GM21737 (cell line): ENCODE results near the gene MTHFR.
"Not testable (repeated sequence)": the region's sequence is repeated elsewhere in the genome, so short reads cannot be mapped to it uniquely, and the experiment has no call there.

Experiments used
- ATAC-seq: cut with Tn5 transposase; IDR thresholded peaks from one replicate; pipeline ENCODE4 v1.9.1; 2021; ENCODE audit warnings: mild to moderate bottlenecking, moderate library complexity; ENCODE audit not compliant: unreplicated experiment

MTHFR gene

DNA sequence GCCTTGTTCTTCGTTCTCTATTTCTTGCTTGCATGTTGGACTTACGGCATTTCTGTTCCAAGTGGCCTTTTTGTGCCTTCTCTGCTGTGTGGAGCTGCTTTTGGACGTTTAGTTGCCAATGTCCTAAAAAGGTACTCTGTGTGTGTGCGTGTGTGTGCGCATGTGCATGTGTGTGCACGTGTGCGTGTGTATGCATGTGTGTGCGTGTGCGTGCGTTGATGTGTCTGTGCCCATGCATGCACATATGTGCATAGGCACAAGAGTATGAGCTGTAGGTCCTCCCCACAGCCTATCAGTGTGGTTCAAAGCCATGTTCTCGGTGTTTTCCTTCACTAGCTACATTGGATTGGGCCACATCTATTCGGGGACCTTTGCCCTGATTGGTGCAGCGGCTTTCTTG, 28.1 kb upstream of the MTHFR start:
- no peak for ATAC-seq

DNA sequence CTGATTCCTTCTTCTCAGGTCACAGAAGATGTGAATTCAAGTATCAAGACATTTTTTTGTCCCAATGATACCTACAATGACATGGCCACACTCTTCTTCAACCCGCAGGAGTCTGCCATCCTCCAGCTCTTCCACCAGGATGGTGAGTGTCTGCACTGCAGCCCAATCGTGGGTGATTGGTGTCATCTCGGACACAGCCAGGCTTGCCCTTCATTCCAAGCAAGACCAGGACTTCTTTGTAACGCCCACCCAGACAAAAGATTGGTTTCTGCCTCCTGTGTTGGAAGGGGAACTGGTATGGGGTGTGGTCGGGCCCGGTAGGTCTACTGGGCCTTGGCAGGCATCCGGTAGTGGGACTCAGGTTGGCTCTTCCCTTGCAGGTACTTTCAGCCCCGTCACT, 27.7 kb upstream of the MTHFR start:
- no peak for ATAC-seq

DNA sequence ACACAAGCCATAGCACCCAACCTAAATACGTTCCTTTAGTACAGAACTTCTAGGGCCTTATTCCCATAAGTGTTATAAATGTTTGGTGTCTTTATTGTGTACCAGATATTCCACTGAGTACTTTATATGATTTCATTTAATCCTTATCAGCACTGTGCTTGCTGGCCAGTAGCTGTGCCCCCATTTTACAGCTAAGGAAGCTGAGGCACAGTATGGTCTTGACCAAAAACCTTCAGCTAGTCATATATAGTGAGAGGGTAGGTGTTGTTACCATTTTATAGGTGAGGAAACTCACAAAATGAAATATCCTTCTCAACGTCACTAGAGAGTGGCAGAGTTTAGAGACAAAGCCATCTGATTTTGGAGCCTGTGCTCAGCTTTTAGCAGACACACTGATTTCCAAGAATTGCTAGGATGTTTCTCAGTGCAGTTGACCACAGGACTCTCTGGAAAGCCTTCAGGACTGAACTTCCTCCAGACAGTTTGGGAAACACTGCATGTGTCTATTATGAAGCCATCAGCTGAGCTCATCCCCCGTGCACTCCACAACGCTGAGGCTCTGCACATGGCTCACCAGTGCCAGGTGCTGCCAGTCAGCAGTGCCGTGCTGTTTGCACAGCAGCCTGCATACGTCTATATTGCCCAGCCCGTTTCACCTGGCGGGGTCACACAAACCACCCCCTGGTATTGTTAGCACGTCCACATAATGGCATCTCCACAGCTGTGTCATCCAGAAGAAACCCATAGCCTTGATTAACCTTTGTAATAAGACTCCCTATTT, 26.4 kb upstream of the MTHFR start:
- no peak for ATAC-seq

DNA sequence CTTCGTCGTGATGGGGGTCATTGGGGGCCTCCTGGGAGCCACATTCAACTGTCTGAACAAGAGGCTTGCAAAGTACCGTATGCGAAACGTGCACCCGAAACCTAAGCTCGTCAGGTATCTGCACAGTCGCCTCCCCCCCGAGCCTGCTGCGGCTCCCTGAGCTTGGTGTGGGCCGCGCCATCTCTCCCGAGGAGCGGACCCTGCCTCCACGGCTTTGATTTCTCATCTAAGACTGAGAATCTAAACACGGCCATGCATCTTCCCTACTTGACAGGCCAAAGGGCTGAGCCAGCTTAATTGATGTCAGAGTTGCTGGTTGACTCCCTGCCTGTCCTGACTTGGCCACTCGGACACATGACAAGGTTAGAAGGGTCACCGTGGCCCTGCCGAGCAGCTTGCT, 22.7 kb upstream of the MTHFR start:
- no peak for ATAC-seq

DNA sequence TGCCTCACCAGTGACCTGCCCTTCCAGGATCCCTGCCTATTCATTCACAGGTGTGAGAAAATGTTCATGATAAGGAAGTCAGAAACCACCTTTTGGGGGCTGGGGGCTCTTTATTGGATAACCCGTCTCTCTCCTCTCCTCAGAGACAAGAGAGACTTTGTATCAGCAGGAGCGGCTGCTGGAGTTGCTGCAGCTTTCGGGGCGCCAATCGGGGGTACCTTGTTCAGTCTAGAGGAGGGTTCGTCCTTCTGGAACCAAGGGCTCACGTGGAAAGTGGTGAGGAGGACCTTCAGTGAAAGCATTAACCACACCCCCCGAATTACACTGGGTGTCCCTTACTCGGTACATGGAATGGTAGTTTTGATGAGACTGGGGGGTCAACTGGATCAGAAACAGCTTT, 21.2 kb upstream of the MTHFR start:
- ATAC-seq: no peak

DNA sequence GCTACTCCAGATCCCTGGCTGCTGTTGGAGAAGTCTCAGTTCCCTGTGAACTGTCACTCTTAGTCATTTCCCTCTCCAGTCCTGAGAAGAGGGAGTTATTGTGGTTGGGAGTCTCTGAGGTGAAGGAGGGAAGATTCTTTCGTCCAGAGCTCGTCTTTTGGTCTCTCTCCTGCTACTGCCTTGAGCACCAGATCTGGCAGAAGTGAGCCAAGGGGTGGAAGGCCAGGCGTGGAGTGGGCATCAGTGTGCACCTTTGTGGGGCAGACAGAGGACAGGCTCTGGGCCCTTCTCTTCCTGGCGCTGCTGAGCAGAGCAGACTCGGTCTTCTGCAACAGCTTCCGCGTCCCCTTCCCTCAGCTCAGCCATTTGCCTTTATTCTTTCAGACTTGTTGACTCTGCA, 19.4 kb upstream of the MTHFR start:
- ATAC-seq: no peak

DNA sequence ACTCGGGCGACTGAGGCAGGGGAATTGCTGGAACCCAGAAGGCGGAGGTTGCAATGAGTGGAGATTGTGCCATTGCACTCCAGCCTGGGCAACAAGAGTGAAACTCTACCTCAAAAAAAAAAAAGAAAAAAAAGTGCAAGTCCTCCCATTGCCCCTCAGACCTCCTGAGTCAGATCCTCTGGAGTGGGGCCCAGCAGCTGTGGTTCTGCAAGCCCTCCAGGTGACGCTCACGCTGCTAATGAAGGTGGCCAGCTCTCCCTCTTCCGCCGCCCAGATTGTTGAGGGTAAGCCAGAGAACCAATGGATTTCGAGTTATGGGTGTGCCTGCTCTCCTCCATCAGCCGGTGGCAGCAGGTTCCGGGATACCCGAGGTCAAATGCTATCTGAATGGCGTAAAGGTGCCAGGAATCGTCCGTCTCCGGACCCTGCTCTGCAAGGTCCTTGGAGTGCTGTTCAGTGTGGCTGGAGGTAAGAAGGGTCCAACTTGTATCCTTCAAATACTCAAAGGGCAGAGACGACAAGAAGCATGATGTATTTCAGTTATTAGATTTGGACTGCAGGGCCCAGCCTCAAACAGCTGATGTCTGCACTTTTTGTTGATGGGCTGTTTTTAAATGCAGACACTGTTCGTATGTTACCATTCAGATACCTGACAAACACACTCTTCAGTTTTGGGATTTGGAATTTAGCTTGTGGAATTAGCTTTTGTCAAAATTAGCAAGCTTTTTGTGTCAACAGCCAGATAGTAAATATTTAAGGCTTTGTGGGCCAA, 17.8 kb upstream of the MTHFR start:
- ATAC-seq: no peak

DNA sequence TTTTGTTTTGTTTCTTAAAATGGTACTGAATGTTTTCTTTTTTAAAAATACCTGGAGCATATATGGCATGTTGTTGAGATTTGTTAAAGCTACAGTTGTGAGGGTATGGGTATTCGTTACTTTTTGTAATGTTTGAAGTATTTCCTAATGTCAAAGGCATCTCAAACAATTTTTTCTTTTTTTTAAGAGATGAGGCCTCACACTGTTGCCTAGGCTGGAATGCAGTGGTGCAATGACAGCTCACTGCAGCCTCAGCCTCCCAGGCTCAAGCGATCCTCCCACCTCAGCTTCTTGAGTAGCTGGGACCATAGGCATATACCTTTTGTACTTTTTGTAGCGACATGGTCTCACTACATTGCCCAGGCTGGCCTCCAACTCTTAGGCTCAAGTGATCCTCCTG, 16.3 kb upstream of the MTHFR start:
- ATAC-seq: no peak

DNA sequence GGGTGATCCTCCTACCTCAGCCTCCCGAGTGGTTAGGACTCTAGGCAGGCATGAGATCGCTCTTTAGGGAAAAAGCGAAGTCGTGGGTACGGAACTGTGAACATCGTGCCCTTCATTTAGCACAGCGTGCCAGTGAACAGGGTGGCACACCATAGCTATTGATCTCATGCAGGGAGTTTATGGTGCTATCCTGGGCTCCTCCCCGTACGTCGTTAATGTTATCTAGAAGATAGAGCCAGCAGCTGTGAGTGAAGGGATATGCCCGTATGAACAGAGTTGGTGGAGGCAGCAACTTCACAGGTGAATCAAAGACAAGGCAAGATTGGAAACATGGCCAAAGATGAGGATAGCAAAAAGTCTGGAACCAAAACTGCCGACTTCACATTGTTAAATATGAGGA, 11.4 kb upstream of the MTHFR start:
- ATAC-seq: no peak

DNA sequence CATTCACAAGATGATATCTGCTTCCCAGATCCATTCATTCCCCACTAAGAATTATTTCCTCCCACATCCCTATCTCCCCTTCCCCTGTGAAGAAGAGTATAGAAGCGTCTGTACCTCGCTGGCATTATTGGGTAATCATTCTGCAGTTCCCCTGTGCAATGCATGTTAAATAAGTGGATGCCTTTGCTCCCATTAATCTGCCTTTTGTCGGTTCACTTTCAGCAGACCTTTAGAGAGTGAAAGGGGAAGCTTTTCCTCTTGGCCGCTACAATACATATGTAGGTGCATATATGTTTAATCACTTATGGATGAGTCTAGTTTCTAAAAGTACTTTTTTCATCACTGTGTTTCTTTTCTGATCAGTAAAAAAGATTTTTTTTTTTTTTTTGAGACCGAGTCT, 7.3 kb upstream of the MTHFR start:
- no peak for ATAC-seq

DNA sequence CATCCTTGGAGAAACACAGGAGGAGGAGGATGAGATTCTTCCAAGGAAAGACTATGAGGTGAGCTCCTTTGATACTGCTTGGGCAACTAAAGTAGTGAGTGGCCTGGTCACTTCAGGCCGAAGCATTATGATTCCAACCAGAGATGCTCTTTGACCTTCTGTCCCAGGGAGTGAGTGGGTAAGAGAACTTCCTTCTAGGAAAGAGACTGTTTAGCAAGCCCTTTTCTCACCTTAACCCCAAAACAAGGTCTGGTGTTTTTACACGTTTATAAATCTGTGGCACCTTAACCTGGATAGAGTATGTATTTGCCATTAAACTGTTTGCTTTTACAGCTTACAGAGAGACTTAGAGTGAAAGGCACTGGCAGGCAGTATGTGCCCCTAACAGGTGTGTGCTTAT, 1.4 kb upstream of the MTHFR start:
- no peak for ATAC-seq

DNA sequence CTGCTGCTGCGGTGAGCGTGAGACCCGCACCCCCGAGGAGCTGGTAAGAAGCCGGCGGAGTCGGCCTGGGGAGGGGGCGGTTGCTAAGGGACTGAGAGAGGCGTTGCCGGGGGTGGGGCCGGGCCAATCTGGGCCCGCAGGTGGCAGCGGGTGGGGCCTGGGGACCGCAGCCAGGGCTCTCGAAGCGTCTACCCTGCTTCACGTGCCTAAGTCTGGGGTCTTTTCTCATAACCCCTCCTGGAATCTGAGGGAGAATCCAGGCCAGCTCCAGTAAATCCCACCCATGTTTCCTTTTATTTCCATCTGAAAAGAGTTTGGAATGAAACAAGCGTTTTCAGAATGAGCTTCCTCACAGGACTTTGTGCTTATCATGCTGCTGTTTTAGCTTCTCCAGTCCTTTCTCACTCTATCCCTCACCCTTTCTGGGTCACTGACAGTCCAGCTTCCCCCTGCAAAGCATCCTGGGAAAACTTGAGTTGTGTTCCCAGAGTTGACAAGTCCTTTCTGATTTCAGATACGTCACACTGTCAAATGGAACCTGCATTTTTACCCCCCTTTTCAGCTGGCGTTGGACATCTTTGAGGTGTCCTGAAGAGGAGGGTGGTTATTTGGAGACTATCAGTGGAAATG, 658 bp upstream of the MTHFR start:
- peak; percentile 39 for ATAC-seq

DNA sequence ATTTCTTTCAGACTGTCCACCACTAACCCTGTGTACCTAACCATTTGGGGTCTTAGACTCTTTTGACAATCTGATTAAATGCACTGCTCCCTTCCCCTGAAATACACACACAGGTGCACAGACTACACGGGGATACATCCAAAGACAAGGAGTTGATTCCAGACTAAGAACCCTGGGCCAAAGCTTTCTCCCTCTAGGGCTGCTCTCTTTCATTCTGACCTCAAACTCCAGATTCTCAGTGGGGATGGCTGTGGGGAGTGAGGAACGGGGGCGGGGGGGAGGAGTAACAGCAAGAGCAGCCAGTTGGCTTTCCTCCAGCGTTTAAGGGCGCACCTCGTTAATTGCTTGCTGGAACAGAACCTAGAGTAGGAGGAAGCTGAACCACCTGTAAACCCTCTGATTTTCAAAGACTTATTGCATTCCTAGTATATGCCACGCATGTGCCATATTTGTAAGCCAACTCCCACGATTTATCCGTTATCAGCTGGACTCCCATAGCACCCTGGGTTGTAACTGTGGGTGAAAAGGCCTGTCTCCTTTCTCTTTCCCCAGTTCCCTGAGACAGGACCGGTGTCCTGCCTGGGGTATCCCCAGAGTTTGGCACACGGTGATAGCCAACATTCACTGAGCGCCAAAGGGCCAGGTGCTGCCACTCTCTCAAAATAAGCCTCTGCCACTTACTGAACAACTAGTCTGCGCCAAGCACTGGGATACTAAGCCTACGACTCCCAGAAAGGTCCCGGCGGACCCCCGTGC, 920 bp downstream of the MTHFR start:
- ATAC-seq: no peak

DNA sequence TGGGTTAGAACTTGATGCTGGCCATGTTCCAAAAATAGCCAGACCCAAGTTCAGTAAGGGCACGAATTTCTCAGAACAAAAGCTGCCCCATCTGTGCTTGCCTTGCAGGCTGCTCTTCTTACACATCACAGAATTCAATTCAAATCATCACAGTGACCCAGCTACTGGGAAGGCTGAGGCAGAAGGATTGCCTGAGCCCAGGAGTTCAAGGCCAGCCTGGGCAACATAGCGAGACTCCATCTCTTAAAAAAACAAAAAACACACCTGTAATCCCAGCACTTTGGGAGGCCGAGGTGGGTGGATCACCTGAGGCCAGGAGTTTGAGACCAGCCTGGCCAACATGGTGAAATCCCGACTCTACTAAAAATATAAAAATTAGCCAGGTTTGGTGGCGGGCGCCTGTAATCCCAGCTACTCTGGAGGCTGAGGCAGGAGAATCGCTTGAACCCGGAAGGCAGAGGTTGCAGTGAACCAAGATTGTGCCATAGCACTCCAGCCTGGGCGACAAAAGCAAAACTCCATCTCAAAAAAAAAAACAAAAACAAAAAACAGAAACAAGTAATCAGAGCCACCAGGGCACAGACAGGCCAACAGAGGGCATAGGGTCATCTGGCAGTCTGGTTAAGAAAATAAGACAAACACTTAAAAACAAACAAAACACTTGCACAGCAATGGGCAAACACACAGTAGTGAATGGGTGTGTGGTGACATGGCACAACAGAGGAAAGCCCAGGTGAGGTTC, 1.7 kb downstream of the MTHFR start:
- ATAC-seq: not testable (repeated sequence)

DNA sequence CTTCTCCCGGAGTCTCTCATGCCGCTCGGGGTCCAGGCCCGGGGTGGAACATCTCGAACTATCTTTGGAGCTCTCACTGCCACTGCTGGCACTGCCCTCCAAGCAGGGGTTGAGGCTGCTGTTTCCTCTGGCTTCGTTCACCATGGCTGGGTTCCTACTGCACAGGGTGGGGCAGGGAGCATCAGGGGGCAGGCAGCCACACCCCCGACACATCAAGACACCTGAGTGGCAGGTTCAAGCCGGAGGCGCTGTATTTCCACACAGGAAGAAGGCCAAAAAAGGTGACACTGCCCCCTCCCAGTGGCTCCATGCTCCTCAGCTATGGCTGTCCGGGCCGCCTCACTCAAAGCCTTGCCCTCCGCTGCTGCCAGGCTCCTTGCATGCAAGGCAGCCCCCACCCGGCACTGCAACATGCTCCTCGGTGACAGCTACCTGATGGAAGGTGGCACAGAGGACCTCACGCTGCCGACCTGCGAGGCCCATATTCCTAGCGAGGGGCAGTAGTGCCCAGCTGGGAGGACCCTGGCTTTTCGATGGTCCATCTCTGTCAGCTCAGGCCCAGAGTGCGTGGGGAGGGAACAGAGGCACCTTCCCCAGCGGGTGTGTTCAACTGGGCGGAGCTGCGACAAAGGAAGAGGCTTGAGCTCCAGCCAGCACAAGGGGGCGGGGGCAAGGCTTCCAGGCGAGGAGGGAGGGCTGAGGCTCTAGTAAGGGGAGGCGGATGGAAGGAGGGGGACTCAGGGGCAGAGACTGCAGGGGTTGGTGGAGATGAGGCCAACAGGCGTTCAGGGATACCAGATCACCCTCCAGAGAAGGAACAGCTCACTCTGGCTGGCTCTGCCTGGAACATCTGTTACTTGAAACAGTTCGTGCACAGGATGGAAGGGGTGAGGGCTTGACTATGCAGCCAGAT, 2.5 kb downstream of the MTHFR start:
- ATAC-seq: peak; percentile 28

DNA sequence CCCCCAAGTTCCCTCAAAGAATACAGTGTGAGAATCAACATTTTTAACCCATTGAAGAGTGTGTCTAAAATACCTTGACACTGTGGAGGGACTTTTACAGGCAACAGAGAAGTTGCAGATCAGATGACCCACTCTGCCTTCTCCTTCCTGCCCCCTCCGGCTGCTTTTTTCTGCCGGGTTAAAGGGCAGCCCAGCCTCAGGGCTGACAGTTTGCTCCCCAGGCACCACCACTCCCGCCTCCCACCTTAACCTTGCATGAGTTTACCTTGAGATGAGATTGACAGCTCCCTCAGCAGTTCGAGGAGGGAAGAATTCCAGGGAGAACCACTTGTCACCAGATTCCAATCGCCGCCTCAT, 3.2 kb downstream of the MTHFR start:
- no peak for ATAC-seq

DNA sequence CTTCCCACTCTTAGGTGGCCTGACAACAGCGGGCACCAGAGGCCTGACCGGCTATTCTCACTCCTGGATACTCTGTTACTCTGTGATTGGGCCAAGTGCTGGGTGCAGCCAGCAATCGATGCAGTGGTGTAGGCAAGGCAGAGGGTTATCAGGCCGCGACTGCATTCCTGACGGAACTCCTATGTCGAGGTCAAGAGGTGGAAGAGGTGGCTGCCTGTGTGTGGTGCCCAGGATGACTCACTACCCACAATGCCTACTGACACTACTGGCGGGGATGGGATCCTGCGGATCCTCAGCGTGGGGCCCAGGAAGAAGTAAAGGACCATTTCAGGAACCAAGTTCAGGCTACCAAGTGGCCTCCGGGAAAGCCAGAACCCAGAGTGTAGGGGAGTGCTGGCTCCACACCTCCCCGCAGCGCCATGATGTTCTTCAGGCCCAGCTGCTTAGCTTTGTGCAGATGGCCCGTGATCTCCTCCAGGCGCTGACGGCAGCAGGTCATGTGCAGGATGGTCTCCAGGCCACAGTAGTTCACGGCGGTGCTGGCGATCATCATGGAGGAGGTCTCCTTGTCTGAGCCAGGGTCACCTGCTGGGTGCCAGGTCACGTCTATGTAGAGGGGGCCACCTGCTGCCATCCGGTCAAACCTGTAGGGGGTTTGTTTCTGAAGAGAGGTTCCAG, 4.9 kb downstream of the MTHFR start:
- ATAC-seq: no peak

DNA sequence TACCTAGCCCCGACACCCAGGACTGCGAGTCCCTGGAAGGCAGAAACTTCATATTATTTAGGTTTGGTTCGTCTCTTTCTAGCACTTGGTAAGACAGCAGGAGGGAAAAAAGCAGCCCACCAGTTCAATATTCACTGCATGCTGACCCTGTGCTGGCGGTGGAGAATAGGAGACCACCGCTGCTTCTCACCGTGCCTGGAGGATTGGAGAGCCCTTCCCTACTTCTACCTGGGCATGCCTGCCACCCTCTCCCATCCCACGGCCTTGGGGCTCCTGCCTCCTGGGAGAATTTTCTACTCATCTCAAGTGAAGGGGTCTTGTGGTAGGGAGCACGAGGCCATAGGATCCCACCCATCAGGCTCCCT, 5.4 kb downstream of the MTHFR start:
- ATAC-seq: no peak

DNA sequence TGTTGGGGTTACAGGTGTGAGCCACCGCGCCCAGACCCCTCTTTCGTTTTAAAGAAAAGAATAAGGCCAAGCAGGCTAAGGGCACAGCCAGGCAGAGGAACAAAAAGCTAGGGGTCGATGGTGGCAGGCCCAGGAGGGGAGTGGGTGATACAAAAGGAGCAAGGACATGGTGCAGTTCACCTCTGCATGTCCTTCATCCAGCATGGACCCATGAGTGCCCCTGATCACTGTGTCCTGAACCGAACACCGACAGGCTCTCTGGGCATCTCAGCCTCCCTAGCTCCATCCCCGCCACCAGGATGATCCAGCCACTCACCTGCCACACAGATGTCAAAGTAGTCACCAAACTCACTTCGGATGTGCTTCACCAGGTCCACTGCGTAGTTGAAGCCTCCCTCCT, 5.9 kb downstream of the MTHFR start:
- ATAC-seq: no peak
